Colonic mucosa (tissue), 4 donors: ENCODE measurements around the gene KDM4B. TPM values are rescaled to one million over a fixed set of nuclear protein-coding genes. Genes with fewer than 3 reads are reported as not detected.

Experiments
- DNase-seq: peaks from one replicate; pipeline ENCODE4 v3.0.0-alpha.2; 2020
- H3K27ac ChIP-seq: fragments of 200-600 bp; one replicate; pipeline ENCODE4 v1.8.0; 2021
- H3K27me3 ChIP-seq: fragments of 200-600 bp; one replicate; pipeline ENCODE4 v1.8.0; 2021
- H3K36me3 ChIP-seq: fragments of 200-600 bp; one replicate; pipeline ENCODE4 v1.8.0; 2021
- H3K4me1 ChIP-seq: fragments of 200-600 bp; one replicate; pipeline ENCODE4 v1.8.0; 2021; ENCODE audit warnings: mild to moderate bottlenecking
- H3K4me3 ChIP-seq: fragments of 200-600 bp; one replicate; pipeline ENCODE4 v1.8.0; 2021
- H3K9ac ChIP-seq, 2 donors: one replicate each; pipeline ENCODE4 v1.7.0; 2013; ENCODE audit warnings: control low read depth in 2 of 2, low read depth in 2 of 2, low read length in 2 of 2
- H3K9me3 ChIP-seq: fragments of 200-600 bp; one replicate; pipeline ENCODE4 v1.8.0; 2021
- CTCF ChIP-seq: fragments of 200-600 bp; IDR thresholded peaks from one replicate; pipeline ENCODE4 v1.8.0; 2022; ENCODE audit warnings: antibody characterized with exemption, mild to moderate bottlenecking
- intact Hi-C: fragments of 100-400 bp; cut with DNase I; formaldehyde crosslinking; loops from one replicate; pipeline ENCODE4 v1.14.1; 2022
- total RNA-seq, 2 donors: library from RNA; stranded (reverse); fragmentation: NEBNext Ultra II Directional in 1 of 2; extraction: Animal tissue kit (Norgen Biotek cat#: 25700) in 1 of 2; gene quantifications; one replicate each; pipeline ENCODE4 v1.2.1, GENCODE V29; 2021
- donor health status: healthy.
- donor health status: DM: no; HTN: no; CAD: no.
- donor health status: DM: no; HTN: no; CAD: no.

KDM4B gene
- total RNA-seq, 2 donors from 2014 or later, result 35.2 to 52.9 TPM

- peak; percentile 99 for TF ChIP-seq CTCF
- H3K27me3 ChIP-seq, result no peaks in the 10 kb centered on the region
- H3K4me3 ChIP-seq, result no peak overlapping the region
- peak; percentile 85 for DNase-seq
- H3K27ac ChIP-seq, result peak overlapping the region; percentile 75
- intact Hi-C loops, result loop anchor here (10.0 kb wide), 1 partner anchor 517 kb away; the partner anchor contains the start of gene TINCR
- no peaks in the 10 kb centered on the region for H3K9me3 ChIP-seq
- H3K36me3 ChIP-seq, result no peaks in the 10 kb centered on the region
- H3K9ac ChIP-seq, result peak overlapping the region; percentile 37 to 46
- H3K4me1 ChIP-seq, result peaks cover 31% of the 10 kb centered on the region
Measured at GRCh38 chr19:5048091-5048726, 79.3 kb downstream of the KDM4B start.

- peak; percentile 77 for DNase-seq
- no peak overlapping the region for H3K4me3 ChIP-seq
- intact Hi-C loops, result loop anchor here (10.0 kb wide), 1 partner anchor 516 kb away; the partner anchor contains the start of gene TINCR
- no peaks in the 10 kb centered on the region for H3K36me3 ChIP-seq
- peak overlapping the region; percentile 37 to 46 for H3K9ac ChIP-seq
- no peak for TF ChIP-seq CTCF
- H3K9me3 ChIP-seq, result no peaks in the 10 kb centered on the region
- peaks cover 31% of the 10 kb centered on the region for H3K4me1 ChIP-seq
- H3K27ac ChIP-seq, result peak overlapping the region; percentile 75
- no peaks in the 10 kb centered on the region for H3K27me3 ChIP-seq
Measured at GRCh38 chr19:5048727-5049553, 80.0 kb downstream of the KDM4B start.

DNA sequence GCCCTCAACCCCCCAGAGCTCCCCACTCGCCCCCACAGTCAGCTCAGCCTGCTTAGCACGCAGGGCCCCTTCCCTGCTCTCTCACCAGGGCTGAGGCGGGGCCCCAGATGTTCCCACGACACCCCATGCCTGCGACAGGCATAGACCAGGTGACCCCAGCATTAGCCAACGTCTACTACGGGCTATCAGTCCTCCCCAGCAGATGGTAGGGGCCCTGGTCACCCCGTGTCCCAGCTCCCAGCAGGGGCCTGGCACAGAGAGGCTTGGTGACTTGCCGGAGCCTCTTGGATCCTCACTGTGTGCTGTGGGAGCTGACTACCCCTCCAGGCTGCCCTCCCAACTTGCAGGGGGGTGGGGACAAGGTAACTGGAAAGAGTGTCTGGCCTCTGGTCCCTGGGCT lies 80.6 kb downstream of the KDM4B start:
- intact Hi-C loops, result loop anchor here (10.0 kb wide), 1 partner anchor 515 kb away; the partner anchor contains the start of gene TINCR
- Histone ChIP-seq H3K4me3 (no peak overlapping the region), H3K9me3 (no peaks in the 10 kb centered on the region), H3K27me3 (no peaks in the 10 kb centered on the region), H3K36me3 (no peaks in the 10 kb centered on the region), H3K27ac (no peak overlapping the region), H3K9ac (no peak overlapping the region), H3K4me1 (peaks cover 31% of the 10 kb centered on the region)
- no peak for DNase-seq
- no peak for TF ChIP-seq CTCF

DNA sequence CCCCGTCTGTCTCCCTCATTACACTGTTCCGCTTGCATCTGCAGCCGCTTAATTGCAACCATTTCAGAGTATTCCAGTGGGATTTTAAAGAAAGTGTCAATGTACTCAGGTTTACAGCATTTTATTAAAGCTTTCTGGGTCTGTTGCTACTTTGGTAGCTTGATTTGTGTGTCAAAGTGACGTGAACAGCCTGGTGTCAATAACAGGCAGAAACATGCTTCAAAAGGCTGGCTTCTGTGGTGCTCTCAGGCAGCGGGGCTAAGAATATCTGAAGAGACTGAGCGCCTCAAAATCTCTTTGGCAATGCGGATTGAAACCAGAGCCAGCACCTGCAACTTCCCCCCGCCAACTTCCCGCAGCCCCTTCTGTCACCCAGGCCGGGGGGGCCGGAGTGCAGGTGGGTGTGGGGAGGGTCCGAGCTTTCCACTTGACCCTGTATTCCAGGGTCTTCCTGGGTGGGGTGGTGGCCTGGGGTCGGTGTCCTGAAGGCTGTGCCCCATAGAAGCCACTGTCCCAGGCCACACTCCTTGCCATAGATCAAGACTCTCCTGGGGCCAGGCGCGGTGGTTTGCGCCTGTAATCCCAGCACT lies 81.2 kb downstream of the KDM4B start:
- no peak overlapping the region for H3K9ac ChIP-seq
- no peaks in the 10 kb centered on the region for H3K36me3 ChIP-seq
- intact Hi-C loops, result loop anchor here (10.0 kb wide), 1 partner anchor 105 kb away; no protein-coding TSS in a partner anchor
- no peak overlapping the region for H3K4me3 ChIP-seq
- H3K27me3 ChIP-seq, result no peaks in the 10 kb centered on the region
- no peak for TF ChIP-seq CTCF
- no peaks in the 10 kb centered on the region for H3K9me3 ChIP-seq
- DNase-seq, result no peak
- no peak overlapping the region for H3K27ac ChIP-seq
- H3K4me1 ChIP-seq, result peaks cover 31% of the 10 kb centered on the region

DNA sequence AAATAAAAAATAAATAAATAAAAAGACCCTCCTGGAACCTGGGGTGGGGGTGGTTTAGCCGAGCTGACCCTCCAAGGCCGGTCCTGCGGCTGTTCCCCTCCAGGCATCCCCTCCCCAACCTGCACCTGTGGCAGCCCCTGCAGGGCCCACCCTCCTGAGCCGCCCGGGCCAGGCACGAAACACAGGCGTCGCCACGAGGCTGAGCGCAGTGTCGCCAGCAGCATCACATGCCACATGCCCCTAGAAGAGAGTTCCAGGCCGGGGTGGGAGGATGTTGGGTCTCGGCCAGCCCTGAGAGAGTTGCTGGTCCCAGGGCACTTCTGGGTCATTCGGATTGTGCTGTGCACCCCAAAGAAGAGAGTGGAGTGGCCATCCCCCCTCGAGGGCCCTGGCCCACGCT lies 82.0 kb downstream of the KDM4B start:
- no peak overlapping the region for H3K4me3 ChIP-seq
- H3K36me3 ChIP-seq, result no peaks in the 10 kb centered on the region
- no peak for DNase-seq
- intact Hi-C loops, result loop anchor here (10.0 kb wide), 1 partner anchor 104 kb away; no protein-coding TSS in a partner anchor
- H3K9ac ChIP-seq, result no peak overlapping the region
- no peaks in the 10 kb centered on the region for H3K27me3 ChIP-seq
- H3K4me1 ChIP-seq, result peaks cover 27% of the 10 kb centered on the region
- H3K27ac ChIP-seq, result no peak overlapping the region
- TF ChIP-seq CTCF, result no peak
- H3K9me3 ChIP-seq, result no peaks in the 10 kb centered on the region
